Neutrophil (primary cell): ENCODE results near the gene C1QL4.

ENCODE experiments used
- H3K27ac ChIP-seq: fragments of 200-600 bp; sonication (generic); 2 replicates; pipeline ENCODE4 v1.5.1; 2016; ENCODE audit warnings: mild to moderate bottlenecking, moderate library complexity
- H3K27me3 ChIP-seq: fragments of 200-600 bp; sonication (generic); 2 replicates; pipeline ENCODE4 v1.6.0; 2016; ENCODE audit warnings: mild to moderate bottlenecking
- H3K36me3 ChIP-seq: fragments of 200-600 bp; sonication (generic); 2 replicates; pipeline ENCODE4 v1.5.1; 2017
- H3K4me1 ChIP-seq, 2 experiments: fragments of 200-600 bp in 1 of 2; sonication (generic) in 1 of 2; 1 replicate in 1 of 2; 2 replicates in 1 of 2; pipeline versions ENCODE4 v1.5.1 to v1.6.1; 2013 to 2016; ENCODE audit warnings: low read depth in 1 of 2, low read length in 1 of 2, mild to moderate bottlenecking in 1 of 2, moderate library complexity in 1 of 2; ENCODE audit not compliant: control insufficient read depth in 1 of 2, insufficient read depth in 1 of 2
- H3K4me3 ChIP-seq, 2 experiments: fragments of 200-600 bp in 1 of 2; sonication (generic) in 1 of 2; 1 replicate in 1 of 2; 2 replicates in 1 of 2; pipeline ENCODE4 v1.5.1; 2013 to 2016; ENCODE audit warnings: low read depth in 1 of 2, low read length in 1 of 2, mild to moderate bottlenecking in 1 of 2, moderate library complexity in 1 of 2
- H3K9me3 ChIP-seq: fragments of 200-600 bp; sonication (generic); 2 replicates; pipeline ENCODE4 v1.5.1; 2016
- CTCF ChIP-seq: fragments of 200-600 bp; sonication (generic); IDR thresholded peaks from 2 replicates; pipeline ENCODE4 v1.5.1; 2016; ENCODE audit warnings: antibody characterized with exemption

C1QL4 gene

GRCh38 chr12:49368240-49368600 is 31.2 kb upstream of the C1QL4 start:
- Histone ChIP-seq H3K4me1 (peaks cover 12 to 20% of the 10 kb centered on the region in 2 experiments), H3K36me3 (no peaks in the 10 kb centered on the region), H3K27ac (no peak overlapping the region), H3K27me3 (peaks cover 38% of the 10 kb centered on the region), H3K9me3 (no peaks in the 10 kb centered on the region), H3K4me3 (no peak overlapping the region)
- no peak for TF ChIP-seq CTCF

GRCh38 chr12:49367381-49368239 is 30.6 kb upstream of the C1QL4 start, which contains the start of gene SPATS2:
Gene SPATS2, plus strand, starts transcription at chr12:49367462. Its CDS starts 93,551 bp downstream, at chr12:49461013.
- no peak for TF ChIP-seq CTCF
- H3K4me1 ChIP-seq: peaks cover 12 to 20% of the 10 kb centered on the region in 2 experiments
- no peaks in the 10 kb centered on the region for H3K36me3 ChIP-seq
- H3K27me3 ChIP-seq: peaks cover 38% of the 10 kb centered on the region
- H3K4me3 ChIP-seq: peak within 1 kb of the TSS; percentile 73 to 82
- H3K9me3 ChIP-seq: no peaks in the 10 kb centered on the region
- no peak within 1 kb of the TSS for H3K27ac ChIP-seq

- H3K27me3 ChIP-seq: peaks cover 44% of the 10 kb centered on the region
Observed at GRCh38 chr12:49366652-49367380, 29.8 kb upstream of the C1QL4 start.

GRCh38 chr12:49366096-49366651 is 29.2 kb upstream of the C1QL4 start:
- Histone ChIP-seq H3K36me3 (no peaks in the 10 kb centered on the region), H3K27ac (no peak overlapping the region), H3K27me3 (peaks cover 51% of the 10 kb centered on the region), H3K9me3 (no peaks in the 10 kb centered on the region), H3K4me1 (peaks cover 12 to 20% of the 10 kb centered on the region in 2 experiments), H3K4me3 (peak overlapping the region; percentile 73 to 82)
- TF ChIP-seq CTCF: no peak

More at GRCh38 chr12:49366652-49367380, 29.8 kb upstream of the C1QL4 start:
- Histone ChIP-seq H3K4me3 (peak overlapping the region; percentile 73 to 82), H3K27ac (no peak overlapping the region), H3K9me3 (no peaks in the 10 kb centered on the region), H3K4me1 (peaks cover 12 to 20% of the 10 kb centered on the region in 2 experiments), H3K36me3 (no peaks in the 10 kb centered on the region)
- no peak for TF ChIP-seq CTCF

GRCh38 chr12:49365542-49365941 is 28.6 kb upstream of the C1QL4 start:
- H3K9me3 ChIP-seq: no peaks in the 10 kb centered on the region
- no peaks in the 10 kb centered on the region for H3K36me3 ChIP-seq
- peaks cover 51% of the 10 kb centered on the region for H3K27me3 ChIP-seq
- H3K4me1 ChIP-seq: peaks cover 12 to 20% of the 10 kb centered on the region in 2 experiments
- no peak for TF ChIP-seq CTCF
- no peak overlapping the region for H3K27ac ChIP-seq
- no peak overlapping the region for H3K4me3 ChIP-seq
